Esophagus muscularis mucosa (tissue), 4 donors: ENCODE measurements around the gene COL16A1. TPM values are rescaled to one million over a fixed set of nuclear protein-coding genes. Genes with fewer than 3 reads are reported as not detected.

ENCODE experiments used
- DNase-seq: peaks from one replicate; pipeline ENCODE4 v3.0.0-alpha.2; 2017; ENCODE audit errors: extremely low spot score
- H3K27ac ChIP-seq, 4 donors: fragments of 200-600 bp; sonication (generic); replicated peaks in 1 of 4; 1 replicate in 3 of 4; 2 replicates in 1 of 4; pipeline ENCODE4 v1.5.1; 2016 to 2019; ENCODE audit warnings: mild to moderate bottlenecking in 1 of 4
- H3K27me3 ChIP-seq, 4 donors: fragments of 200-600 bp; sonication (generic); one replicate each; pipeline versions ENCODE4 v1.5.1 to v1.6.0; 2016 to 2019
- H3K36me3 ChIP-seq, 4 donors: fragments of 200-600 bp; sonication (generic); one replicate each; pipeline ENCODE4 v1.5.1; 2016 to 2019
- H3K4me1 ChIP-seq, 4 donors: fragments of 200-600 bp; sonication (generic); one replicate each; pipeline ENCODE4 v1.5.1; 2016 to 2019
- H3K4me3 ChIP-seq, 4 donors: fragments of 200-600 bp; sonication (generic); 1 replicate in 2 of 4; 2 replicates in 2 of 4; pipeline ENCODE4 v1.5.1; 2016 to 2019; ENCODE audit warnings: mild to moderate bottlenecking in 4 of 4, moderate library complexity in 1 of 4
- H3K9me3 ChIP-seq, 4 donors: fragments of 200-600 bp; sonication (generic); 1 replicate in 3 of 4; 2 replicates in 1 of 4; pipeline ENCODE4 v1.5.1; 2016 to 2019
- EP300 ChIP-seq: sonication (generic); formaldehyde crosslinking; IDR thresholded peaks from one replicate; pipeline ENCODE4 v1.6.1; 2017; ENCODE audit warnings: antibody characterized with exemption
- POLR2A ChIP-seq: fragments of 450-650 bp; IDR thresholded peaks from one replicate; pipeline ENCODE4 v1.6.1; 2017; ENCODE audit warnings: antibody characterized with exemption, moderate library complexity, mild to moderate bottlenecking, low read depth
- POLR2AphosphoS5 ChIP-seq, 2 donors: sonication (generic); formaldehyde crosslinking; IDR thresholded peaks; one replicate each; pipeline ENCODE4 v1.6.1; 2017; ENCODE audit warnings: antibody characterized with exemption in 2 of 2
- WGBS: methylation state at CpG from one replicate; pipeline ENCODE4 v1.1.5; 2018; 5-methylcytosine and 5-hydroxymethylcytosine counted together
- intact Hi-C: fragments of 100-400 bp; cut with DNase I; formaldehyde crosslinking; loops from one replicate; pipeline ENCODE4 v1.15.1; 2023
- total RNA-seq, 4 donors: library from RNA; depleted of rRNA; stranded (reverse); fragments of >200 nt; gene quantifications; one replicate each; pipeline versions ENCODE4 v1.1.0 to v1.2.1, GENCODE V29; 2016
- TF ChIP-seq, protein P1 (sequence below), 3 experiments: fragments of 200-600 bp in 2 of 3; fragments of 450-650 bp in 1 of 3; sonication (generic) in 2 of 3; IDR thresholded peaks; one replicate each; pipeline ENCODE4 v1.5.1; 2017 to 2019; ENCODE audit warnings: antibody characterized with exemption in 3 of 3, mild to moderate bottlenecking in 2 of 3, moderate library complexity in 1 of 3

COL16A1 gene
- total RNA-seq, 4 donors from 2014 or later, result 35.1 to 62.7 (median 47.6) TPM

- Histone ChIP-seq H3K27me3 (no peaks in the 10 kb centered on the region), H3K36me3 (no peaks in the 10 kb centered on the region), H3K4me1 (peaks cover 15 to 39% (median 25%) of the 10 kb centered on the region in 4 donors), H3K4me3 (no peak overlapping the region), H3K9me3 (no peaks in the 10 kb centered on the region), H3K27ac (no peak overlapping the region)
- intact Hi-C loops, result loop anchor here (5.0 kb wide), 1 partner anchor 37 kb away; no protein-coding TSS in a partner anchor
- 82% methylated on average over 4 of the region's 7 CpGs for WGBS
- DNase-seq, result no peak
- TF ChIP-seq POLR2A, result no peak
- TF ChIP-seq EP300, result no peak
- no peak for TF ChIP-seq POLR2AphosphoS5 (IDR thresholded peaks at IDR 0.05)
These were observed 46.2 kb upstream of the COL16A1 start for GRCh38 chr1:31749785-31750735.

- H3K4me3 ChIP-seq, result no peak overlapping the region
- no peak for TF ChIP-seq POLR2A
- TF ChIP-seq, protein P1, sequence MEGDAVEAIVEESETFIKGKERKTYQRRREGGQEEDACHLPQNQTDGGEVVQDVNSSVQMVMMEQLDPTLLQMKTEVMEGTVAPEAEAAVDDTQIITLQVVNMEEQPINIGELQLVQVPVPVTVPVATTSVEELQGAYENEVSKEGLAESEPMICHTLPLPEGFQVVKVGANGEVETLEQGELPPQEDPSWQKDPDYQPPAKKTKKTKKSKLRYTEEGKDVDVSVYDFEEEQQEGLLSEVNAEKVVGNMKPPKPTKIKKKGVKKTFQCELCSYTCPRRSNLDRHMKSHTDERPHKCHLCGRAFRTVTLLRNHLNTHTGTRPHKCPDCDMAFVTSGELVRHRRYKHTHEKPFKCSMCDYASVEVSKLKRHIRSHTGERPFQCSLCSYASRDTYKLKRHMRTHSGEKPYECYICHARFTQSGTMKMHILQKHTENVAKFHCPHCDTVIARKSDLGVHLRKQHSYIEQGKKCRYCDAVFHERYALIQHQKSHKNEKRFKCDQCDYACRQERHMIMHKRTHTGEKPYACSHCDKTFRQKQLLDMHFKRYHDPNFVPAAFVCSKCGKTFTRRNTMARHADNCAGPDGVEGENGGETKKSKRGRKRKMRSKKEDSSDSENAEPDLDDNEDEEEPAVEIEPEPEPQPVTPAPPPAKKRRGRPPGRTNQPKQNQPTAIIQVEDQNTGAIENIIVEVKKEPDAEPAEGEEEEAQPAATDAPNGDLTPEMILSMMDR (IDR thresholded peaks at IDR 0.05), result no peak
- no peak for TF ChIP-seq EP300
- TF ChIP-seq POLR2AphosphoS5 (IDR thresholded peaks at IDR 0.05), result no peak
- WGBS, result 100% methylated on average over 2 of the region's 4 CpGs
- H3K9me3 ChIP-seq, result no peaks in the 10 kb centered on the region
- no peak overlapping the region for H3K27ac ChIP-seq
- no peaks in the 10 kb centered on the region for H3K27me3 ChIP-seq
- intact Hi-C loops, result loop anchor here (5.0 kb wide), 1 partner anchor 39 kb away; no protein-coding TSS in a partner anchor
- peaks cover 0 to 22% (median 14%) of the 10 kb centered on the region in 4 donors for H3K4me1 ChIP-seq
- DNase-seq, result no peak
- no peaks in the 10 kb centered on the region for H3K36me3 ChIP-seq
These were observed 44.5 kb upstream of the COL16A1 start for GRCh38 chr1:31748365-31748764.

DNA sequence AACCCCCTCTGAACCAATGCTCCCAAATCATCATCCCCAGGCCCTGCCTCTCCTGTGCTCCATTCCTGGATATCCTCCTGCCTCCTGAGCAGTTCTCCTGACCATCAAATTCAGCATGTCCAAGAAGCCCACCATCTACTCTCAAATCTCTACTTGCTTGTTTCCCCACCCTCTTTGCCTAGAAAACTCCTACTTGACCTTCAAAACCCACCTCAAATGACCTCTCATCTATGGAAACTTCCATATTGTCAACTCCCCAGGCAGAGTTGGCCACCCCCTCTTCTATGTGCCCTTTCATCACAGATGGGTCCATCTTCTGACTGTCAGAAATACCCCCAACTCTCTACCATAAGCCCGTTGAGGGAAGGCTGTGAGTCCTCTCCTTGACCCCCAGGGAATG lies 43.5 kb upstream of the COL16A1 start:
- H3K27ac ChIP-seq, result no peak overlapping the region
- H3K4me3 ChIP-seq, result no peak overlapping the region
- H3K9me3 ChIP-seq, result no peaks in the 10 kb centered on the region
- 60% methylated on average over 1 of the region's 1 CpG for WGBS
- no peak for DNase-seq
- TF ChIP-seq POLR2AphosphoS5 (IDR thresholded peaks at IDR 0.05) (no peak), POLR2A (no peak), EP300 (no peak)
- TF ChIP-seq, protein P1 (IDR thresholded peaks at IDR 0.05), result no peak
- intact Hi-C loops, result loop anchor here (5.0 kb wide), 1 partner anchor 40 kb away; no protein-coding TSS in a partner anchor
- H3K27me3 ChIP-seq, result no peaks in the 10 kb centered on the region
- H3K36me3 ChIP-seq, result no peaks in the 10 kb centered on the region
- peaks cover 0 to 21% (median 13%) of the 10 kb centered on the region in 4 donors for H3K4me1 ChIP-seq

DNA sequence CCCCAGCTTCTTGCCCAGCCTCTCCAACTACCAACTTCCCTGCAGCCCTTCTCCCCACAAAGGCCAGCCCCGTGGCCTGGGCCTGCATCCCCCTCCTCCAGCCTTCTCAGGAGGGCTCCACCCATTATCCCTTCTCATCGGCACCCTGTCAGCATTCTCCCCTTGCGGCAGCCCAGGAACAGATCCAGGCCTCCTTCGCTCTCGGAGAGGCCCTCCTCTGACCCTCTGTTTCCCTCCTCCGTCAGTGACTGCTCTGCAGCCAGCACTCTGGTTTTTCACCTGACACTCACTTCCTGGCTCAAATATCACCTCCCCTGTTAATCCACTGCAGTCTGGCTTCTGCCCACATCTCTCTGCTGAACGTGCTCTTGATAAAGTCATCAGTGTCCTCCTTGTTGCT lies 42.9 kb upstream of the COL16A1 start:
- intact Hi-C loops, result loop anchor here (5.0 kb wide), 1 partner anchor 41 kb away; no protein-coding TSS in a partner anchor
- TF ChIP-seq EP300 (no peak), POLR2A (no peak), POLR2AphosphoS5 (IDR thresholded peaks at IDR 0.05) (no peak)
- TF ChIP-seq, protein P1 (IDR thresholded peaks at IDR 0.05), result no peak
- 45% methylated on average over 7 of the region's 7 CpGs for WGBS
- DNase-seq, result no peak
- Histone ChIP-seq H3K27me3 (no peaks in the 10 kb centered on the region), H3K4me3 (no peak overlapping the region), H3K27ac (no peak overlapping the region), H3K9me3 (no peaks in the 10 kb centered on the region), H3K4me1 (peaks cover 0 to 21% (median 13%) of the 10 kb centered on the region in 4 donors), H3K36me3 (no peaks in the 10 kb centered on the region)
